Sigmoid colon (tissue), 7 donors: ENCODE results near the gene MLLT10. TPM values are rescaled to one million over a fixed set of nuclear protein-coding genes. Genes with fewer than 3 reads are reported as not detected.

Experiments
- DNase-seq: peaks from one replicate; pipeline ENCODE4 v3.0.0-alpha.2; 2019
- H3K27ac ChIP-seq, 4 donors: fragments of 200-600 bp; sonication (generic); one replicate each; pipeline ENCODE4 v1.5.1; 2016 to 2019; ENCODE audit warnings: mild to moderate bottlenecking in 1 of 4
- H3K27me3 ChIP-seq, 3 donors: fragments of 200-600 bp; sonication (generic); one replicate each; pipeline ENCODE4 v1.5.1; 2019; ENCODE audit warnings: mild to moderate bottlenecking in 1 of 3
- H3K36me3 ChIP-seq, 4 donors: fragments of 200-600 bp; sonication (generic); one replicate each; pipeline ENCODE4 v1.5.1; 2016 to 2019
- H3K4me1 ChIP-seq, 4 donors: fragments of 200-600 bp; sonication (generic); one replicate each; pipeline ENCODE4 v1.5.1; 2017 to 2019
- H3K4me3 ChIP-seq, 4 donors: fragments of 200-600 bp; sonication (generic); one replicate each; pipeline ENCODE4 v1.5.1; 2017 to 2019; ENCODE audit warnings: mild to moderate bottlenecking in 2 of 4, moderate library complexity in 1 of 4
- H3K9me3 ChIP-seq, 4 donors: fragments of 200-600 bp in 3 of 4; sonication (generic) in 3 of 4; one replicate each; pipeline versions ENCODE4 v1.5.1 to v1.6.1; 2013 to 2019
- CTCF ChIP-seq, 4 experiments: fragments of 450-650 bp in 3 of 4; fragments of 200-600 bp in 1 of 4; IDR thresholded peaks; one replicate each; pipeline ENCODE4 v1.5.1; 2016 to 2019; ENCODE audit warnings: antibody characterized with exemption in 4 of 4, mild to moderate bottlenecking in 3 of 4, moderate library complexity in 2 of 4
- EP300 ChIP-seq, 4 donors: sonication (generic); formaldehyde crosslinking; IDR thresholded peaks; one replicate each; pipeline ENCODE4 v1.6.1; 2017; ENCODE audit warnings: antibody characterized with exemption in 4 of 4
- POLR2A ChIP-seq, 2 donors: fragments of 450-650 bp; IDR thresholded peaks; one replicate each; pipeline ENCODE4 v1.6.1; 2016; ENCODE audit warnings: antibody characterized with exemption in 2 of 2, mild to moderate bottlenecking in 2 of 2, moderate library complexity in 2 of 2
- POLR2AphosphoS5 ChIP-seq, 4 donors: sonication (generic); formaldehyde crosslinking; IDR thresholded peaks; one replicate each; pipeline ENCODE4 v1.6.1; 2017; ENCODE audit warnings: antibody characterized with exemption in 4 of 4
- WGBS, 2 donors: extraction: QIAGEN DNeasy Blood & Tissue Kit; methylation state at CpG; one replicate each; pipeline ENCODE4 v1.1.7; 2013; 5-methylcytosine and 5-hydroxymethylcytosine counted together
- intact Hi-C: fragments of 100-400 bp; cut with DNase I; formaldehyde crosslinking; loops from one replicate; pipeline ENCODE4 v1.15.1; 2023
- polyA plus RNA-seq, 3 donors: library from polyadenylated mRNA; stranded (reverse); fragments of 200-250 nt; gene quantifications; one replicate each; pipeline ENCODE4 v1.2.3, GENCODE V29; 2013
- total RNA-seq, 4 donors: library from RNA; depleted of rRNA; stranded (reverse); fragments of >200 nt; gene quantifications; one replicate each; pipeline ENCODE4 v1.1.0, GENCODE V29; 2016
- donor health status: healthy with polysubstance abuse.
- donor health status: Bipolar disorder and iron deficiency.
- donor health status: healthy.

The MLLT10 gene
- total and polyA plus RNA-seq, 7 donors, result 8.6 to 53.7 (median 36.0) TPM

GRCh38 chr10:21688009-21688332 is 153.9 kb downstream of the MLLT10 start:
- DNase-seq, result no peak
- H3K4me1 ChIP-seq, result no peaks in the 10 kb centered on the region
- H3K27me3 ChIP-seq, result no peaks in the 10 kb centered on the region
- no peak for TF ChIP-seq POLR2AphosphoS5 (IDR thresholded peaks at IDR 0.05)
- no peak for TF ChIP-seq POLR2A (IDR thresholded peaks at IDR 0.05)
- TF ChIP-seq CTCF (IDR thresholded peaks at IDR 0.05), result no peak
- TF ChIP-seq EP300 (IDR thresholded peaks at IDR 0.05), result no peak
- intact Hi-C loops, result no loop called here
- no peak overlapping the region for H3K4me3 ChIP-seq
- no peaks in the 10 kb centered on the region for H3K36me3 ChIP-seq
- no peak overlapping the region for H3K27ac ChIP-seq
- H3K9me3 ChIP-seq, result no peaks in the 10 kb centered on the region

GRCh38 chr10:21688870-21689269 is 154.8 kb downstream of the MLLT10 start:
- H3K9me3 ChIP-seq, result no peaks in the 10 kb centered on the region
- no peak overlapping the region for H3K4me3 ChIP-seq
- H3K4me1 ChIP-seq, result no peaks in the 10 kb centered on the region
- H3K36me3 ChIP-seq, result no peaks in the 10 kb centered on the region
- intact Hi-C loops, result no loop called here
- WGBS, 2 donors, result 96 to 98% methylated on average over 1 of the region's 1 CpG
- DNase-seq, result no peak
- no peak for TF ChIP-seq CTCF (IDR thresholded peaks at IDR 0.05)
- TF ChIP-seq POLR2AphosphoS5 (IDR thresholded peaks at IDR 0.05), result no peak
- TF ChIP-seq EP300 (IDR thresholded peaks at IDR 0.05), result no peak
- TF ChIP-seq POLR2A (IDR thresholded peaks at IDR 0.05), result no peak
- no peak overlapping the region for H3K27ac ChIP-seq
- no peaks in the 10 kb centered on the region for H3K27me3 ChIP-seq

GRCh38 chr10:21689881-21690280 is 155.8 kb downstream of the MLLT10 start:
- H3K4me1 ChIP-seq, result peaks cover 0 to 7% (median 3%) of the 10 kb centered on the region in 4 donors
- no peak for DNase-seq
- H3K9me3 ChIP-seq, result no peaks in the 10 kb centered on the region
- TF ChIP-seq POLR2AphosphoS5 (IDR thresholded peaks at IDR 0.05) (no peak), CTCF (IDR thresholded peaks at IDR 0.05) (no peak), POLR2A (IDR thresholded peaks at IDR 0.05) (no peak), EP300 (IDR thresholded peaks at IDR 0.05) (no peak)
- intact Hi-C loops, result no loop called here
- H3K27ac ChIP-seq, result no peak overlapping the region
- no peaks in the 10 kb centered on the region for H3K36me3 ChIP-seq
- no peak overlapping the region for H3K4me3 ChIP-seq
- no peaks in the 10 kb centered on the region for H3K27me3 ChIP-seq

GRCh38 chr10:21692916-21693315 is 158.9 kb downstream of the MLLT10 start:
- Histone ChIP-seq H3K4me1 (peaks cover 0 to 10% (median 5%) of the 10 kb centered on the region in 4 donors), H3K4me3 (no peak overlapping the region), H3K27me3 (no peaks in the 10 kb centered on the region), H3K9me3 (no peaks in the 10 kb centered on the region), H3K36me3 (no peaks in the 10 kb centered on the region), H3K27ac (no peak overlapping the region)
- TF ChIP-seq POLR2A (IDR thresholded peaks at IDR 0.05) (no peak), EP300 (IDR thresholded peaks at IDR 0.05) (no peak), CTCF (IDR thresholded peaks at IDR 0.05) (no peak), POLR2AphosphoS5 (IDR thresholded peaks at IDR 0.05) (no peak)
- DNase-seq, result no peak
- WGBS, 2 donors, result 22 to 69% methylated on average over 1 of the region's 1 CpG
- intact Hi-C loops, result no loop called here

GRCh38 chr10:21693418-21693817 is 159.4 kb downstream of the MLLT10 start:
- H3K36me3 ChIP-seq, result no peaks in the 10 kb centered on the region
- no peaks in the 10 kb centered on the region for H3K9me3 ChIP-seq
- TF ChIP-seq EP300 (IDR thresholded peaks at IDR 0.05) (no peak), POLR2A (IDR thresholded peaks at IDR 0.05) (no peak), CTCF (IDR thresholded peaks at IDR 0.05) (no peak), POLR2AphosphoS5 (IDR thresholded peaks at IDR 0.05) (no peak)
- no peak overlapping the region for H3K27ac ChIP-seq
- intact Hi-C loops, result no loop called here
- H3K27me3 ChIP-seq, result no peaks in the 10 kb centered on the region
- H3K4me3 ChIP-seq, result no peak overlapping the region
- peaks cover 0 to 10% (median 5%) of the 10 kb centered on the region in 4 donors for H3K4me1 ChIP-seq
- no peak for DNase-seq
- WGBS, 2 donors, result 83 to 84% methylated on average over 5 of the region's 5 CpGs
